DND-41 (cell line): ENCODE measurements around the gene GPR39.

ENCODE experiments used
- EZH2 ChIP-seq: IDR thresholded peaks from 3 replicates; pipeline ENCODE4 v1.6.1; 2012; ENCODE audit warnings: borderline replicate concordance, low read depth, mild to moderate bottlenecking, moderate library complexity, low read length, inconsistent platforms; ENCODE audit not compliant: severe bottlenecking
- TF ChIP-seq, protein P1 (sequence below): IDR thresholded peaks from 2 replicates; pipeline ENCODE4 v1.5.1; 2012; ENCODE audit warnings: borderline replicate concordance, low read length, moderate library complexity, mild to moderate bottlenecking; ENCODE audit not compliant: poor library complexity, severe bottlenecking; ENCODE audit errors: extremely low read depth

DNA sequence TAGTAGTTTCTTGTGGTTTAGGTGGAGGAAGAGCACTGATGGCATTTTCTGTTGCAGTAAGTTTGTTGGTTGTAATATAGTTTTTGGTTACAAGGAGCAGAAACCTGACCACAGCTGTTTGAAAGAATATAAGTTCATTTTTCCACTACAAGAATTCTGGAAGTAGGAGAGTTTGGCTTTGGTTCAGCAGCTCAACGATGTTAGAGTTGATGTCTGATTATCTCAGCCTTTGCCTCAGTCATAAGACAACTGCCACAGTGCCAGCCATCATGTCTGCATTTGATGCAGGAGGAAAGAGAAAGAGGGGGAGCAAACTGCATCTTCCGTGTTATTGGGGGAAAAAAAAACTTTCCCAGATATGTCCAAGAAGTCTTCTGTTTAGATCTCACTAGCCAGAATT is 134.3 kb downstream of the GPR39 start:
- TF ChIP-seq, protein P1, sequence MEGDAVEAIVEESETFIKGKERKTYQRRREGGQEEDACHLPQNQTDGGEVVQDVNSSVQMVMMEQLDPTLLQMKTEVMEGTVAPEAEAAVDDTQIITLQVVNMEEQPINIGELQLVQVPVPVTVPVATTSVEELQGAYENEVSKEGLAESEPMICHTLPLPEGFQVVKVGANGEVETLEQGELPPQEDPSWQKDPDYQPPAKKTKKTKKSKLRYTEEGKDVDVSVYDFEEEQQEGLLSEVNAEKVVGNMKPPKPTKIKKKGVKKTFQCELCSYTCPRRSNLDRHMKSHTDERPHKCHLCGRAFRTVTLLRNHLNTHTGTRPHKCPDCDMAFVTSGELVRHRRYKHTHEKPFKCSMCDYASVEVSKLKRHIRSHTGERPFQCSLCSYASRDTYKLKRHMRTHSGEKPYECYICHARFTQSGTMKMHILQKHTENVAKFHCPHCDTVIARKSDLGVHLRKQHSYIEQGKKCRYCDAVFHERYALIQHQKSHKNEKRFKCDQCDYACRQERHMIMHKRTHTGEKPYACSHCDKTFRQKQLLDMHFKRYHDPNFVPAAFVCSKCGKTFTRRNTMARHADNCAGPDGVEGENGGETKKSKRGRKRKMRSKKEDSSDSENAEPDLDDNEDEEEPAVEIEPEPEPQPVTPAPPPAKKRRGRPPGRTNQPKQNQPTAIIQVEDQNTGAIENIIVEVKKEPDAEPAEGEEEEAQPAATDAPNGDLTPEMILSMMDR: no peak
- TF ChIP-seq EZH2: no peak
